Rectal smooth muscle tissue (tissue), 1 donor: ENCODE measurements around the gene ZDHHC3.

ENCODE experiments used
- H3K27ac ChIP-seq: one replicate; pipeline ENCODE4 v1.7.0; 2013; ENCODE audit warnings: low read depth, low read length, inconsistent platforms
- H3K27me3 ChIP-seq: one replicate; pipeline ENCODE4 v1.7.0; 2013; ENCODE audit warnings: low read length; ENCODE audit not compliant: control insufficient read depth, insufficient read depth
- H3K36me3 ChIP-seq: one replicate; pipeline ENCODE4 v1.7.0; 2013; ENCODE audit warnings: low read length; ENCODE audit not compliant: control insufficient read depth, insufficient read depth
- H3K4me1 ChIP-seq: one replicate; pipeline ENCODE4 v1.7.0; 2013; ENCODE audit warnings: low read length; ENCODE audit not compliant: control insufficient read depth, insufficient read depth
- H3K4me3 ChIP-seq: one replicate; pipeline ENCODE4 v1.7.0; 2013; ENCODE audit warnings: low read length
- H3K9ac ChIP-seq: one replicate; pipeline ENCODE4 v1.7.0; 2013; ENCODE audit warnings: low read length

Gene ZDHHC3

GRCh38 chr3:45008117-45008516 lies 32.1 kb upstream of the ZDHHC3 start:
- H3K9ac ChIP-seq = no peak overlapping the region
- H3K27ac ChIP-seq = no peak overlapping the region
- H3K4me3 ChIP-seq = no peak overlapping the region
- H3K27me3 ChIP-seq = no peaks in the 10 kb centered on the region
- peaks cover 4% of the 10 kb centered on the region for H3K36me3 ChIP-seq
- H3K4me1 ChIP-seq = peaks cover 29% of the 10 kb centered on the region

DNA sequence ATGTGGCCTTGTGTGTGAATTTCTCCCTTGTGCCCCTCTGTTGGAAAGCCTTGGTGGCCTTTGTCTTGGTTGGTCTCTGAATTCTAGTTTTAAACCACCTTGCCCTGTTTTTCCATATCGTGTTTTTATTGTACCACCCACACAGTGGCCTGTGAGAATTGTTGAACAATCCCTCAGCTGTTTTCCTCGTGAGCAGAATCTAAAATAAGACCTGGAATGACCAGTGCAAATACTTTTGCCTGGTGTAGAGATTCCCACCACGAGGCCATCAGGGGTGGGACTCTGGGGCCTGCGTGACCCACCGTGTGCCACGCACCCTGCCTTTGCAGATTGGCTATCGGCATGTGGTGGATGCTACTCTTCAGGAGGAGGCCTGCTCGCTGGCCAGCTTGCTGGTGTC lies 31.1 kb upstream of the ZDHHC3 start:
- peaks cover 22% of the 10 kb centered on the region for H3K4me1 ChIP-seq
- H3K4me3 ChIP-seq = no peak overlapping the region
- H3K36me3 ChIP-seq = peaks cover 4% of the 10 kb centered on the region
- no peak overlapping the region for H3K9ac ChIP-seq
- H3K27me3 ChIP-seq = no peaks in the 10 kb centered on the region
- no peak overlapping the region for H3K27ac ChIP-seq

GRCh38 chr3:45003859-45004258 lies 27.9 kb upstream of the ZDHHC3 start:
- Histone ChIP-seq H3K27ac (no peak overlapping the region), H3K4me3 (no peak overlapping the region), H3K4me1 (peaks cover 5% of the 10 kb centered on the region), H3K9ac (no peak overlapping the region), H3K36me3 (peaks cover 17% of the 10 kb centered on the region), H3K27me3 (no peaks in the 10 kb centered on the region)

- Histone ChIP-seq H3K36me3 (peaks cover 17% of the 10 kb centered on the region), H3K9ac (no peak overlapping the region), H3K4me3 (no peak overlapping the region), H3K27ac (no peak overlapping the region), H3K4me1 (peaks cover 2% of the 10 kb centered on the region), H3K27me3 (no peaks in the 10 kb centered on the region)
Measured at GRCh38 chr3:45003406-45003805, 27.4 kb upstream of the ZDHHC3 start.

- H3K36me3 ChIP-seq = peaks cover 17% of the 10 kb centered on the region
- no peak overlapping the region for H3K27ac ChIP-seq
Measured at GRCh38 chr3:45002720-45003119, 26.7 kb upstream of the ZDHHC3 start.

DNA sequence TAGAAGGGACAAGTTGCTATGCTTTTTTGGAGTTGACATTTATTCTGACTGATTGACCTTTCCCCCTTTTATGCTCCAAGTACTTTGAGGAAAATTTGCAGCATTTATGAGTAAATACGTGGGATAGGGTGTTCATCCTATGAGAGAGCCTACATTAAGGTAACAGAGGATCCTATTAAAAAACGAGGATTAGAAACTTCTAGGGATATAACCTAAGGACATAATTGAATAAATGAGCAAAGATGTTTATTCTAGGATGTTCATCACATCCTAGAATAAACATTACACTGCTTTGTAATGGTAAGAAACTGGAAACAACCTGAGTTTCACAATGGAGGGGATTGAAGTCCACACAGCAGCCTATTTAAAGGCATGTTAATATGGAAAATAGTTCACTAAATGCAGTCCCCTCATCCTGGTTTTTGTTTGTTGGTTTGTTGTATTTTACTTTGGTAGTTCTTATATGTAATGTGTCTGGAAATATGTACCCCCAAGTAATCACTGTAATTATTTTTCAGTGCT lies 26.2 kb upstream of the ZDHHC3 start:
- Histone ChIP-seq H3K36me3 (peaks cover 17% of the 10 kb centered on the region), H3K4me1 (no peaks in the 10 kb centered on the region), H3K27ac (no peak overlapping the region), H3K27me3 (no peaks in the 10 kb centered on the region), H3K9ac (no peak overlapping the region), H3K4me3 (no peak overlapping the region)

More at GRCh38 chr3:45002720-45003119, 26.7 kb upstream of the ZDHHC3 start:
- Histone ChIP-seq H3K27me3 (no peaks in the 10 kb centered on the region), H3K4me1 (no peaks in the 10 kb centered on the region), H3K4me3 (no peak overlapping the region), H3K9ac (no peak overlapping the region)

- Histone ChIP-seq H3K36me3 (peaks cover 17% of the 10 kb centered on the region), H3K27ac (no peak overlapping the region), H3K9ac (no peak overlapping the region), H3K4me3 (no peak overlapping the region), H3K4me1 (no peaks in the 10 kb centered on the region), H3K27me3 (no peaks in the 10 kb centered on the region)
Measured at GRCh38 chr3:45001738-45002137, 25.8 kb upstream of the ZDHHC3 start.

GRCh38 chr3:45000823-45001222 lies 24.8 kb upstream of the ZDHHC3 start:
- no peaks in the 10 kb centered on the region for H3K4me1 ChIP-seq
- H3K27ac ChIP-seq = no peak overlapping the region
- peaks cover 17% of the 10 kb centered on the region for H3K36me3 ChIP-seq
- H3K9ac ChIP-seq = no peak overlapping the region
- no peaks in the 10 kb centered on the region for H3K27me3 ChIP-seq
- H3K4me3 ChIP-seq = no peak overlapping the region

DNA sequence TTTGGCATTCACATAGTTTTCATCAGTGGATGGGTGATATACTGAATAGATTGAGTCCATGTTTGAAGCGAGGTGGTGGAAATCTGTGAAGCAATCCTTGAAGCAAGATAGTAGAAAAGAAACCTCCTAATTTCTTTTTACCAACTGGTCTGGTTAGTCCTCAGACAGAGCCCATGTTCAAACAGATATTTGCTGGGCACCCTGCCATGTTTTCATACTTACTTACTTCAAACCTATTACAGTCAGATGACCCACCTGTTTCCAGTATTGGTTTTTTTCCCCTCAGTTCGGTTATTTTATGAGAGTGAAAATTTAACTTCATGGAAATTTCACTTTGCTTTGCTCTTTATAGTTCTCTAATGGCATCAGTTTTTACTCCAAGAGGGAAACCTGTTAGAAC lies 23.8 kb upstream of the ZDHHC3 start:
- H3K27ac ChIP-seq = no peak overlapping the region
- no peak overlapping the region for H3K4me3 ChIP-seq
- H3K36me3 ChIP-seq = peaks cover 12% of the 10 kb centered on the region
- no peaks in the 10 kb centered on the region for H3K4me1 ChIP-seq
- H3K27me3 ChIP-seq = no peaks in the 10 kb centered on the region
- no peak overlapping the region for H3K9ac ChIP-seq

DNA sequence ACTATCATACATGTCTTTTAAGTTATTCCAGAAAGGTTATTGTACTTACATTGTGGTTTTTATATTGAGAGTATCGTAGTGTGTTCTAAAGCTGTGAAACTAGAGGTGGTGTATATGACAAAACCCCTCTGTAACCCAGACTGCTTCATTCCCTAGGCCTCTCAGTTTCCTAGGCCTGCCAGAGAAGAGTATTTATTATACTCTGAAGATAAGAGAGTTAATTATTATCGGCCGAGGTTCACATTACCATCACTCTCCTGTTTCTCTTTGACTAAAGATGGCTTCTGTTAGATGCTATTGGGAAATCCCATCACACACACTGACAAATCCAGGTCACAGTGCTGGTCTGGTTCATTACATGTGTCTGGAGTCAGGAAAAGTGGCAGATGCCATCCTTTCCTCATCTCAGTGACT lies 20.6 kb upstream of the ZDHHC3 start:
- Histone ChIP-seq H3K4me1 (no peaks in the 10 kb centered on the region), H3K4me3 (no peak overlapping the region), H3K36me3 (peaks cover 9% of the 10 kb centered on the region), H3K27ac (no peak overlapping the region), H3K9ac (no peak overlapping the region), H3K27me3 (no peaks in the 10 kb centered on the region)

DNA sequence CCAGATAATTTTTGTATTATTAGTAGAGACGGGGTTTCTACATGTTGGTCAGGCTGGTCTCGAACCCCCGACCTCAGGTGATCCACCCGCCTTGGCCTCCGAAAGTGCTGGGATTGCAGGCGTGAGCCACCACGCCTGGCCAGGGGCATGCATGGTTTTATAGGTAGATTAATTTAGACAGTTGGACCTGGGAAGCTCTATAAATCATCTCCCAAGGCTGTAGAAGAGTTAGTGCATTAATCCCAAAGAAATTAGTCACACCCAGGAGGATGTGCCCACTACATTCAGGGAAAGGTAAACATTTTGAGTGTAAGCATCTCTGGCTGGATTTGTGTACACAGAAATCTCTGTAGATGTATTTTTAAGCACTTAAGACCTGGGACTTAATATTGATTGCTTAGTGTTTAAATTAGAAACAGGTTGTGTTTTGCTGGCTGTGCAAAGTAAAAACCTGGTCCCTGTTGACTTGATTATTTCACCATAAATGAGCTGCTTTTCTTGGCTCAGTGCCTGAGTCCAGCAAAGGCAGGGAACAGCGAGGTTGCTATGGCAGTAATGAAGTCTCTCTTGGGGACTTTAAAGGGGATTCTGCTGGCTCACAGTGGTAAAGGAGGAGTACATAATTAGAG lies 19.3 kb upstream of the ZDHHC3 start:
- Histone ChIP-seq H3K27ac (no peak overlapping the region), H3K36me3 (peaks cover 10% of the 10 kb centered on the region), H3K4me1 (no peaks in the 10 kb centered on the region), H3K27me3 (no peaks in the 10 kb centered on the region), H3K4me3 (no peak overlapping the region), H3K9ac (no peak overlapping the region)

DNA sequence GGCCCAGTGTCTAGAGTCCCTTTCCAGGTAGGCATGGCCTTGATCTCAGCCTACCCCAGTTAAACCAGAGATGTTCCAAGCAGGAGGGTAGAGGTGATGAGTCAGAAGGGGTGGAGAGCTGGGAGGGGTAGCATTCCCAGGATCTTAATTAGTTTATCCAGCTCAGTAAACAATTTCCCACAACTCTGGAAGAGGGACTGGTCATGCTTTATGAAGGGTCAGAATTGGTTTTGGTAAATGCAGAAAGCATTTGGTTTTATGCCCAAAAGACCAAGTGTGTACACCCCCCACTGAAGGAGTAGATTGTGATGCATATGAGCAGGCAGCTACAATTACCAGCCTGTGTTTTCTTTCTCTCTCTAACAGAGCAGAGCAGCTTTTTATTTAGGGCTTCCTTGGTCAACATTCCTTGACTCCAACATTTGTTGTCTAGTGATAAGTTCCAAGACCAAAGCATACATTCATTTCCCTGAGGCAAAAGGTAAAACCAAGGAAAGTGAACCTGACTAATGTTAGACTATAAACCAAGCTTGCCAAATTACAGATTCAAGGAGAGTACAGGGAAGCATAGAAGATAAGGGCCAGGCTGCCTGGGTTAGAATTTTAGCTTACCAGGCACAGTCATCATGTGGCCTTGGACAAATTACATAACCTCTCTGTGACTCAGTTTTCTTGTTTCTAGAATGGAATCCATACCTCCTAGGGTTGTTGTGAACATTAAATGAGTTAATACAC lies 17.7 kb upstream of the ZDHHC3 start:
- no peak overlapping the region for H3K9ac ChIP-seq
- H3K27ac ChIP-seq = no peak overlapping the region
- no peak overlapping the region for H3K4me3 ChIP-seq
- peaks cover 5% of the 10 kb centered on the region for H3K36me3 ChIP-seq
- H3K4me1 ChIP-seq = no peaks in the 10 kb centered on the region
- H3K27me3 ChIP-seq = no peaks in the 10 kb centered on the region
